PC-9 (cell line): ENCODE results near the gene PRKCI. TPM values are rescaled to one million over a fixed set of nuclear protein-coding genes. Genes with fewer than 3 reads are reported as not detected.

Experiments used
- BruUV-seq: library from RNA; stranded (reverse); fragments of 400-500 nt; replicated peaks from 2 replicates; lab custom pipeline; 2021; lab: Mats Ljungman, UMichigan
- CTCF ChIA-PET: fragments of 300-600 bp; sonication (Branson Sonifier 250); formaldehyde crosslinking; loops from one replicate; lab custom pipeline; 2022; ENCODE audit warnings: antibody characterized with exemption; lab: Charles Lee
- POLR2A ChIA-PET: fragments of 300-600 bp; sonication (Branson Sonifier 250); formaldehyde crosslinking; loops from one replicate; lab custom pipeline; 2022; ENCODE audit warnings: antibody characterized with exemption; ENCODE audit not compliant: unreplicated experiment; lab: Charles Lee
- DNase-seq, 2 experiments: peaks; one replicate each; pipeline versions ENCODE4 v3.0.0 to v3.0.0-alpha.2; 2015 to 2022; ENCODE audit warnings: mixed read lengths in 1 of 2
- H2AFZ ChIP-seq: fragments of 200-600 bp; sonication (generic); 2 replicates; pipeline ENCODE4 v1.8.1; 2017; ENCODE audit warnings: antibody characterized with exemption
- H3F3A ChIP-seq: fragments of 200-600 bp; sonication (generic); 2 replicates; pipeline ENCODE4 v1.8.1; 2017; ENCODE audit warnings: antibody characterized with exemption, mild to moderate bottlenecking, low read depth; ENCODE audit not compliant: insufficient read depth
- H3K27ac ChIP-seq: fragments of 200-600 bp; sonication (generic); 2 replicates; pipeline ENCODE4 v1.6.1; 2016; ENCODE audit warnings: mixed run types
- H3K27me3 ChIP-seq: fragments of 200-600 bp; sonication (generic); 2 replicates; pipeline ENCODE4 v1.6.1; 2016; ENCODE audit warnings: low read depth, mixed run types; ENCODE audit not compliant: insufficient read depth
- H3K36me3 ChIP-seq: fragments of 200-600 bp; sonication (generic); 2 replicates; pipeline ENCODE4 v1.6.1; 2016; ENCODE audit warnings: low read depth, mixed run types
- H3K4me1 ChIP-seq: fragments of 200-600 bp; sonication (generic); replicated peaks from 2 replicates; pipeline ENCODE4 v1.6.1; 2016; ENCODE audit warnings: mixed run types; ENCODE audit not compliant: insufficient read depth
- H3K4me2 ChIP-seq: fragments of 200-600 bp; sonication (generic); 2 replicates; pipeline ENCODE4 v1.6.1; 2017; ENCODE audit warnings: mixed run types
- H3K4me3 ChIP-seq: fragments of 200-600 bp; sonication (generic); 2 replicates; pipeline ENCODE4 v1.6.1; 2016; ENCODE audit warnings: mixed run types
- H3K79me2 ChIP-seq: fragments of 200-600 bp; sonication (generic); 2 replicates; pipeline ENCODE4 v1.6.1; 2017; ENCODE audit warnings: low read depth, mixed run types
- H3K9me2 ChIP-seq: fragments of 200-600 bp; sonication (generic); 2 replicates; pipeline ENCODE4 v1.8.1; 2017; ENCODE audit warnings: mild to moderate bottlenecking; ENCODE audit not compliant: insufficient read depth
- H3K9me3 ChIP-seq: fragments of 200-600 bp; sonication (generic); 2 replicates; pipeline ENCODE4 v1.8.1; 2016; ENCODE audit warnings: low read depth; ENCODE audit not compliant: insufficient read depth
- H4K20me1 ChIP-seq: fragments of 200-600 bp; sonication (generic); 2 replicates; pipeline ENCODE4 v1.8.1; 2017; ENCODE audit not compliant: insufficient read depth
- CTCF ChIP-seq: fragments of 200-600 bp; sonication (generic); conservative IDR thresholded peaks from 2 replicates; pipeline ENCODE4 v1.6.1; 2017; ENCODE audit warnings: mixed run types, antibody characterized with exemption, mild to moderate bottlenecking, moderate library complexity
- EZH2 ChIP-seq: fragments of 200-600 bp; sonication (generic); IDR thresholded peaks from 2 replicates; pipeline ENCODE4 v1.8.0; 2017; ENCODE audit warnings: antibody characterized with exemption, low read depth
- intact Hi-C: fragments of 100-400 bp; cut with micrococcal nuclease; formaldehyde crosslinking; loops from one replicate; pipeline ENCODE4 v1.10.0; 2022; ENCODE audit not compliant: unreplicated experiment
- total RNA-seq: library from RNA; stranded (reverse); gene quantifications from 2 replicates; pipeline ENCODE4 v1.2.3, GENCODE V29; 2021

PRKCI gene
- total RNA-seq, 1 experiment from 2014 or later = 104 TPM

DNA sequence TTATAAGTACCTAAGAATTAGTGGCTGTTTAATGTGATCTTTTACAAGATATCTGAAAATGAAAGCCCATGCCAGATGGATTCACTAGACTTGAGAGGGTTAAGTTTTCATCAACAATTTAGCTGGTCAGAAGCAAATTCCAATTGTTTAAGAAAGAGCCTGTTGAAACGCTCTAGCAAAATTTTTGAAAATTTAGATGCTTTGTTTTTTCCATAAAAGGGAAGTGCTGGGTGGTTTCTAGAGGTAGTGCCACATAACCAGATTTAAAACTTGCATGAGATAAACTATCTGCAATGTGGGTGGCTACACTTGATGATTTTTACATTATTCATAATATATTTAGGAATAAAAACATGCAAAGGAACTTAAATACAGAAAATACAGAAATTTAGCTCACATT is 86.8 kb downstream of the PRKCI start:
- peaks cover 27% of the 10 kb centered on the region for H3F3A ChIP-seq
- DNase-seq = no peak
- H2AFZ ChIP-seq = no peak overlapping the region
- H3K27ac ChIP-seq = no peak overlapping the region
- H3K4me3 ChIP-seq = no peak overlapping the region
- BruUV-seq = no TSS peak
- H3K4me1 ChIP-seq = peaks cover 19% of the 10 kb centered on the region
- ChIA-PET POLR2A (no interaction called here), CTCF (interaction anchor here (0.6 to 0.7 kb wide), 3 partner anchors 65 to 129 kb away, joined by 5 to 9 read pairs (median 6); no protein-coding TSS in a partner anchor)
- no peaks in the 10 kb centered on the region for H3K9me3 ChIP-seq
- no peaks in the 10 kb centered on the region for H3K79me2 ChIP-seq
- no peaks in the 10 kb centered on the region for H3K27me3 ChIP-seq
- intact Hi-C loops = loop anchor here (5.0 kb wide), 1 partner anchor 127 kb away; the partner anchor contains the start of gene PHC3
- H3K36me3 ChIP-seq = no peaks in the 10 kb centered on the region; the same call in 1 of the 2 replicates
- no peaks in the 10 kb centered on the region for H4K20me1 ChIP-seq
- no peak for TF ChIP-seq CTCF
- TF ChIP-seq EZH2 = no peak
- H3K4me2 ChIP-seq = no peak overlapping the region
- H3K9me2 ChIP-seq = no peaks in the 10 kb centered on the region

- POLR2A ChIA-PET = no interaction called here
- TF ChIP-seq CTCF = no peak
- TF ChIP-seq EZH2 = no peak
- peaks cover 21% of the 10 kb centered on the region; the same call in 1 of the 2 replicates for H3F3A ChIP-seq
- intact Hi-C loops = loop anchor here (10.0 kb wide), 1 partner anchor 427 kb away; no protein-coding TSS in a partner anchor
- BruUV-seq = no TSS peak
- H3K9me3 ChIP-seq = no peaks in the 10 kb centered on the region; the same call in 1 of the 2 replicates
- CTCF ChIA-PET = no interaction called here
- no peaks in the 10 kb centered on the region for H3K79me2 ChIP-seq
- no peak overlapping the region for H3K4me2 ChIP-seq
- peak overlapping the region; percentile 3; the same call in 1 of the 2 replicates for H3K27ac ChIP-seq
- H3K27me3 ChIP-seq = no peaks in the 10 kb centered on the region
- peaks cover 32% of the 10 kb centered on the region for H3K4me1 ChIP-seq
- no peaks in the 10 kb centered on the region for H3K9me2 ChIP-seq
- peak overlapping the region; percentile 9; the same call in 1 of the 2 replicates for H2AFZ ChIP-seq
- peak in 1 of 2 experiments; percentile 3 for DNase-seq
- H4K20me1 ChIP-seq = no peaks in the 10 kb centered on the region
- H3K36me3 ChIP-seq = no peaks in the 10 kb centered on the region
- no peak overlapping the region for H3K4me3 ChIP-seq
Measured at GRCh38 chr3:170317954-170318353, 95.7 kb downstream of the PRKCI start.

GRCh38 chr3:170320461-170321121 is 98.4 kb downstream of the PRKCI start:
- TF ChIP-seq CTCF = no peak
- TF ChIP-seq EZH2 = no peak
- H3K79me2 ChIP-seq = no peaks in the 10 kb centered on the region
- H4K20me1 ChIP-seq = no peaks in the 10 kb centered on the region
- H3K27me3 ChIP-seq = no peaks in the 10 kb centered on the region
- H3K9me3 ChIP-seq = no peaks in the 10 kb centered on the region; the same call in 1 of the 2 replicates
- H3K4me2 ChIP-seq = peak overlapping the region; percentile 57
- DNase-seq = peak; percentile 74 to 79
- H3K27ac ChIP-seq = peak overlapping the region; percentile 52
- H3K4me3 ChIP-seq = peak overlapping the region; percentile 4; the same call in 1 of the 2 replicates
- peaks cover 35% of the 10 kb centered on the region for H3K4me1 ChIP-seq
- TSS peak; percentile 98 for BruUV-seq
- intact Hi-C loops = loop anchor here (1.0 to 2.0 kb wide), 2 partner anchors 24 to 37 kb away; partner anchors contain the start of gene SKIL
- ChIA-PET CTCF (interaction anchor here (0.8 to 1.1 kb wide), 2 partner anchors 15 to 36 kb away, joined by 3 to 10 read pairs; no protein-coding TSS in a partner anchor), POLR2A (interaction anchor here (0.6 to 2.5 kb wide), 9 partner anchors 8 to 836 kb away, joined by 3 to 38 read pairs (median 5); partner anchors contain the start of gene SKIL)
- H2AFZ ChIP-seq = peak overlapping the region; percentile 25
- no peaks in the 10 kb centered on the region for H3K36me3 ChIP-seq
- H3K9me2 ChIP-seq = no peaks in the 10 kb centered on the region
- H3F3A ChIP-seq = peaks cover 21% of the 10 kb centered on the region; the same call in 1 of the 2 replicates
